ENCODE data around the gene PRKCH. TPM values are rescaled to one million over a fixed set of nuclear protein-coding genes. Genes with fewer than 3 reads are reported as not detected.

PRKCH gene
- total RNA-seq = 95.0 TPM

DNA sequence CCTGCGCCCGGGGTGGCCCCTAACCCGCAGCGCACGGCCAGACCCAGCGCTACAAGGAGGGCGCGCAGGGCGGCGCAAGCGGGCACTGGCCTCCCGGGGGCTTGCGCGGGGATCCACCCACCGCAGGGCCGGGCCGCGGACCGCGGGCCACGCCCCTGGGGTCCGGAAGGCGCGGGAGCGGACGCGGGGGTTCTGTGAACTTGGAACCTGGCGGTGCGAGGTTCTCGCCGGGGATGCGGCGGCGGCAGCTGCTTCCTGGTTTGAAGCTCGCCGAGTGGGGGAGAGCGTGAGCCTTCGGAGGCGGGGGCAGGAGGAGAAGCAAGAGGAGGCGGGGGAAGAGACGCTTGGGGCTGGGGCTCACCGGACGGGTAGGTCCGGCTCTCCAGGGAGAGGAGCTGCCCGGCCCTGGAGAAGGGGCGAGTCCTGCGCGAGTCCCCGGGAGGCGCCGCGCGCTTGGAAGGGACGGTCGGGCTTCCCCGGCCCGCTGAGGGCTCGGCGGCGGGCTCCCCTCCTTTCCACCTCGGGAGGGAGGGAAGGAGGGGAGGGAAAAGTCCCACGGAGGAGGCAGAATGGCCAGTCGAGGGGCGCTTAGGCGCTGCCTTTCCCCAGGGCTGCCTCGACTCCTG lies at the start of gene PRKCH:
PRKCH (plus strand) TSS at position 195 of the 626 bp plus-strand sequence. CDS start 523 bp downstream, outside the sequence.

DNA sequence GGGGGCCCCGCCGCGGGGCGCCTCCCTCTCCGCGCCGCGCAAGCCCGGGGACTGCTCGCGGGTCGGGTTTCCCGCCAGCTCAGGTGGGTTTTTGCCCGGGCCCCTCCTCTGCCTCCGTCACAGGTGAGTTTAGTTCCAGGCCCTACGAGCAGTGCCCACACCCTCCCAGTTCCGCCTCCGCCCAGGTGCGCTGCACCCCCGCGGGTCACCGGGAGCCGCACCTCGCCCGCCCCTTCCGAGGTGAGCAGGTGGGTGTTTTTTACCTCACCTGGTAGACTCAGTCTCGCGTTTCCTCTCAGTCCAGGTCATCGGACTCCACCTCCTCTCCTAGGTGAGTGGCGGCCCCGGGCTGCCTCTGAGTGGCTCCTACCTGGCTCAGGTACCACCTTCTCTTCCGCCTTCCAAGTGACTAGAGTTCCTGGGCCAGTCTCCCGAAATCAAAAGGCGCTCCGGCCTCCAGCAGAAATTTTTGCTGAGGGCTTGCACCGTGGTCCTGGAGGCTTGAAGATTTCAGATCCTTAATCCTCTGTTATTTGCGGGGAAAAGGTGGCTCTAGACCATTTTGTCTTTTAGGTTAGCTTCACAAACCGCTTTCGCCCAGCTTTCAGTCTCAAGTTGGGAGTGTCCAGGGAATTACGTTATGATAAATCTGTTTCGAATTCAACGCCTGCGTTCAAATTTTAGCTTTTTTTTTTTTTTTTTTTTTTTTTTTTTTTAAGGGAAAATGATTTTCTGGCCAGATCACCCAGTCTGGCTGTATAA lies 40.0 kb upstream of the PRKCH start, which contains the start of gene TMEM30B:
TMEM30B (minus strand) TSS at position 153 of the 762 bp plus-strand sequence. CDS start 191 bp downstream, outside the sequence.

Other genes starting within 250 kb of the PRKCH start
- 6.3 TPM for gene TMEM30B, start 40.2 kb upstream of the PRKCH start, total RNA-seq